ENCODE results near the gene TMEM69.

Gene TMEM69

GRCh38 chr1:45682942-45683341 is 5.0 kb upstream of the TMEM69 start:
- TF ChIP-seq SPI1 (IDR thresholded peaks at IDR 0.05; ENCODE audit: borderline replicate concordance, low read depth) (no peak), REST (IDR thresholded peaks at IDR 0.05; ENCODE audit: insufficient replicate concordance, low read depth) (no peak), CTCF (IDR thresholded peaks at IDR 0.05; ENCODE audit: insufficient read depth, low read length) (no peak), GABPA (IDR thresholded peaks at IDR 0.05; ENCODE audit: low read depth) (no peak)
- H3K27me3 ChIP-seq (ENCODE audit: insufficient read depth, poor library complexity, severe bottlenecking), result no peaks in the 10 kb centered on the region
- DNase-seq (ENCODE audit: low read depth in 1 of 2, low spot score in 1 of 2), result no peak
- H3K4me3 ChIP-seq (replicated peaks; ENCODE audit: insufficient read depth, low read length), result no peak overlapping the region
- no peak overlapping the region for H3K27ac ChIP-seq (replicated peaks)

- DNase-seq (ENCODE audit: low read depth in 1 of 2, low spot score in 1 of 2), result no peak
- TF ChIP-seq SPI1 (IDR thresholded peaks at IDR 0.05; ENCODE audit: borderline replicate concordance, low read depth) (no peak), CTCF (IDR thresholded peaks at IDR 0.05; ENCODE audit: insufficient read depth, low read length) (no peak), GABPA (IDR thresholded peaks at IDR 0.05; ENCODE audit: low read depth) (no peak), REST (IDR thresholded peaks at IDR 0.05; ENCODE audit: insufficient replicate concordance, low read depth) (no peak), POLR2AphosphoS5 (IDR thresholded peaks at IDR 0.05; ENCODE audit: low read depth) (no peak)
- Histone ChIP-seq H3K27ac (replicated peaks) (no peak overlapping the region), H3K27me3 (ENCODE audit: insufficient read depth, poor library complexity, severe bottlenecking) (no peaks in the 10 kb centered on the region), H3K4me3 (replicated peaks; ENCODE audit: insufficient read depth, low read length) (peak overlapping the region; percentile 97)
Observed at GRCh38 chr1:45684402-45684801, 3.6 kb upstream of the TMEM69 start.

- Histone ChIP-seq H3K27me3 (ENCODE audit: insufficient read depth, poor library complexity, severe bottlenecking) (no peaks in the 10 kb centered on the region), H3K4me3 (replicated peaks; ENCODE audit: insufficient read depth, low read length) (peak overlapping the region; percentile 97), H3K27ac (replicated peaks) (peak overlapping the region; percentile 100)
- no peak for TF ChIP-seq POLR2AphosphoS5 (IDR thresholded peaks at IDR 0.05; ENCODE audit: low read depth)
- TF ChIP-seq GABPA (IDR thresholded peaks at IDR 0.05; ENCODE audit: low read depth), result no peak
- TF ChIP-seq SPI1 (IDR thresholded peaks at IDR 0.05; ENCODE audit: borderline replicate concordance, low read depth), result peak; percentile 58
- no peak for TF ChIP-seq CTCF (IDR thresholded peaks at IDR 0.05; ENCODE audit: insufficient read depth, low read length)
- TF ChIP-seq REST (IDR thresholded peaks at IDR 0.05; ENCODE audit: insufficient replicate concordance, low read depth), result no peak
- DNase-seq (ENCODE audit: low read depth in 1 of 2, low spot score in 1 of 2), result peak in 1 of 2 experiments; percentile 7
Observed at GRCh38 chr1:45685308-45686014, 2.5 kb upstream of the TMEM69 start.
